ENCODE measurements around the gene RPL10. TPM values are rescaled to one million over a fixed set of nuclear protein-coding genes. Genes with fewer than 3 reads are reported as not detected.
A peak's percentile ranks its signal among the peaks of the same experiment; 100 is the strongest.

RPL10 gene
- total RNA-seq, 4 donors from 2014 or later: 2,607 to 8,937 (median 4,770) TPM

DNA sequence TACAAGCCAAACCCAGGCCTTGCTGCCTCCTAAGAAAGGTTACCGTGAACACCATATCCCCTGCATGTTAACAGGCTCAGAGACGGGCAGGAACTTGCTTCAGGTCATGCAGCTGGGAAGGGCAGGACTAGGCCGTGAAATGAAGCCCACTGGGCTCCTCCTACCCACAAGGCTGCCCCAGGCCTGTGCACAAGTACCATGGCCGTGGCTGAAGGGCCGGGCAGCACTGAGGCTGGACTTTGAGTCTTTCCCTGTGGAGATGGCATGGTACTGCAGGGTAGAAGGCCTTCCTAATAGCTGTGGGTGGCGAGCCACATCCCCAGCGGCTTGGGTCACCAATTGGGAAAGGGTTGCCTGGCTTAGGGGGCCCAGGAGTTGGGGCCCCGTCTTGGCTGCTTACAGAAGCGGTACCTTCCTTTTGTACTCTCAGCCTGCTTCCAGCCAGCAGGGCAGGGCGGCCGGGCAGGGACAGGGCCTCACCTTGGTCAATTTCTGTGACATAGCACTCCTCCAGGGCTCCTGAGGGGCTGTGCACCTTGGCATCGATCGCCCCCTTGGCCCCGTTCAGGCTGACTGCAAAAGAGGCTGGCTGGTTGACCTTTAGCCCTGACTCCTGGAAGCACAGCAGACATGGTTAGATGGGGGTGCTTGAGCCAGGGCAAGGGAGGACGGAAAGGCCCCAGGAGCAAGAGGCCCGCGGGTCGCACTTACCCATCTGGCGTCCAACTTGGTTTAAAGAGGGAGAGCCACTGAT, 47.6 kb upstream of the RPL10 start:
- Histone ChIP-seq H3K4me1 (peaks cover 0 to 24% (median 3%) of the 10 kb centered on the region in 3 donors), H3K36me3 (peaks cover 12 to 76% (median 24%) of the 10 kb centered on the region in 3 donors), H3K9me3 (no peaks in the 10 kb centered on the region), H3K4me3 (no peak overlapping the region), H3K27ac (peak overlapping the region in 2 of 4 donors; percentile 16 to 52), H3K27me3 (no peaks in the 10 kb centered on the region)
- no peak for DNase-seq
- intact Hi-C loops (cut with DNase I): no loop called here
- TF ChIP-seq CTCF (IDR thresholded peaks at IDR 0.05): no peak
- TF ChIP-seq POLR2A (IDR thresholded peaks at IDR 0.05): no peak
- WGBS, 2 donors: 74% methylated on average over 3 of the region's 19 CpGs; no CpG with 5 or more reads in 1 of the 2 donors

DNA sequence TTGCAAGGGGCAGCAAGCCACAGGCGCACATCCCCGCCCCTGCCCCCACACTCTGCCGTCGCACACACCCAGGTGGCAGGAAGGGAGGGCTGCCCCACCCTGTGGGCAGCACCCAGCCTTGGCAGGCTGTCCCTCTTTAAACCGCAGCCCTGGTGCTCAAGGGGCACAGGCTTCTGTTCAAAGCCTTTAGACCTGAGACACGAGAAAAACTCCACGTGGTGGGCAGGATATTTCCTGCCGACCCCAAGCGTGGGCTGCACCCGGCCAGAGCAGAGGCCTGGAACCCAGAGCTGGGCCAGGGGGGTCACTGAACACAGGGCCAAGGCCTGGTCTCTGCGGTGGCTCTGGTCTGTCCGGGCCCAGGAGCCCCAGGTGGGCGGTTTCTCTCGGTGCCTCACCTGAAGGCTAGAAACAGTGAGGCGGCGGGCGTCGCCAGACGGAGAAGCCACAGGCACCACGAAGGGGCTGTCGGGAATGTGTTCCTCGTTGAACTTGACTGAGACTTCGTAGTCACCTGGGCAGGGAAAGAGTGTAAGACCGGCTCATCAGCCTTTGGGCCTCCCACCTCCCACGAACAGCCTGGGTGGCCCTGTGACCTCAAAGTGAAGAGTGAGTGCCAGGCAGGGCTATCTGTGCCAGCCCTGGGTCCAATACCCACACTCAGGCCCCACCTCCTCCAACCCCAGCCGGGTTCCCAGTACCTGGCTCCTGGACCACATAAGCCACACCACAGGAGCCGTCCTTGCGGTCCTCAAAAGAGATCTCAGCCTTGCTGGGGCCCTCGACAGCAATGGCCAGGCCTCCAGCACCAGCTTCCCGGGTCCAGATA, 46.8 kb upstream of the RPL10 start:
- no peak for DNase-seq

DNA sequence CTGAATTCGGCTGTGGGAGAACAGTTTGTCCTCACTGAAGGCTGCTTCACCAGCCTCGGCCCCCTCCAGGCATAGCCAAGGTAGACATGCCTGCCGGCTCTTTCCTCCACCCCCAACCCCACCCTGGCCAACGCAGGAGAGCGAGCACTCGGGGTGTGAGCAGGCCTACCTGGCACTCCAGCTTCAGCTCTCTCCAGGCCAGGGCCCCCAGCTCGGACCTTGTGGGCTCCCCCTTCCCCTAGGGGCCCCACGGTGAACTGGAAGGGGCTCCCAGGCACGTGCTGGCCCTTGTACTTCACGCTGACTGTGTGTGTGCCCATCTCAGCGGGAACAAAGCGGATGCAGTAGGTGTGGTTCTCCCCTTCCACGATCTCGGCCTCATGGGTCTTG, 46.2 kb upstream of the RPL10 start:
- H3K27ac ChIP-seq: peak overlapping the region in 2 of 4 donors; percentile 52 to 66

More for the DNA sequence above, 46.8 kb upstream of the RPL10 start:
- H3K27me3 ChIP-seq: no peaks in the 10 kb centered on the region
- WGBS, 2 donors: 95% methylated on average over 3 of the region's 30 CpGs; no CpG with 5 or more reads in 1 of the 2 donors
- H3K27ac ChIP-seq: peak overlapping the region in 3 of 4 donors; percentile 7 to 66 (median 52)
- no peaks in the 10 kb centered on the region for H3K9me3 ChIP-seq
- no peak overlapping the region for H3K4me3 ChIP-seq
- peaks cover 12 to 84% (median 25%) of the 10 kb centered on the region in 3 donors for H3K36me3 ChIP-seq
- TF ChIP-seq POLR2A (IDR thresholded peaks at IDR 0.05) (no peak), CTCF (IDR thresholded peaks at IDR 0.05) (no peak)
- intact Hi-C loops (cut with DNase I): no loop called here
- peaks cover 0 to 24% (median 3%) of the 10 kb centered on the region in 3 donors for H3K4me1 ChIP-seq

GRCh38 chrX:154352466-154352865, 45.7 kb upstream of the RPL10 start:
- intact Hi-C loops (cut with DNase I): no loop called here
- Histone ChIP-seq H3K27ac (peak overlapping the region in 2 of 4 donors; percentile 52 to 66), H3K4me3 (no peak overlapping the region), H3K9me3 (no peaks in the 10 kb centered on the region), H3K36me3 (peaks cover 12 to 95% (median 36%) of the 10 kb centered on the region in 3 donors), H3K27me3 (no peaks in the 10 kb centered on the region), H3K4me1 (peaks cover 0 to 19% (median 1%) of the 10 kb centered on the region in 3 donors)
- no CpG with 5 or more reads among the region's 13 CpGs for WGBS, 2 donors
- TF ChIP-seq CTCF (IDR thresholded peaks at IDR 0.05) (no peak), POLR2A (IDR thresholded peaks at IDR 0.05) (no peak)
- DNase-seq: no peak

More for the DNA sequence above, 46.2 kb upstream of the RPL10 start:
- peaks cover 0 to 24% (median 3%) of the 10 kb centered on the region in 3 donors for H3K4me1 ChIP-seq
- intact Hi-C loops (cut with DNase I): no loop called here
- H3K9me3 ChIP-seq: no peaks in the 10 kb centered on the region
- H3K27me3 ChIP-seq: no peaks in the 10 kb centered on the region
- DNase-seq: no peak
- TF ChIP-seq CTCF (IDR thresholded peaks at IDR 0.05) (no peak), POLR2A (IDR thresholded peaks at IDR 0.05) (no peak)
- no peak overlapping the region for H3K4me3 ChIP-seq
- 100% methylated on average over 1 of the region's 14 CpGs; no CpG with 5 or more reads in 1 of the 2 donors for WGBS, 2 donors
- peaks cover 12 to 90% (median 31%) of the 10 kb centered on the region in 3 donors for H3K36me3 ChIP-seq
